H1 (cell line): ENCODE data around the gene VGLL2. TPM values are rescaled to one million over a fixed set of nuclear protein-coding genes. Genes with fewer than 3 reads are reported as not detected.

Experiments used
- CHD1 ChIP-seq: IDR thresholded peaks from 2 replicates; pipeline ENCODE4 v1.6.1; 2012; ENCODE audit warnings: low read depth, low read length, improper control_type of control experiment
- KDM4A ChIP-seq: IDR thresholded peaks from one replicate; pipeline ENCODE4 v1.7.1; 2012; ENCODE audit warnings: low read depth, mild to moderate bottlenecking, moderate library complexity, low read length, inconsistent platforms; ENCODE audit not compliant: severe bottlenecking
- MAFK ChIP-seq: IDR thresholded peaks from 2 replicates; pipeline ENCODE4 v1.6.1; 2012; ENCODE audit warnings: low read depth, mild to moderate bottlenecking, improper control_type of control experiment, low read length
- MAX ChIP-seq: IDR thresholded peaks from 2 replicates; pipeline ENCODE4 v1.6.1; 2012; ENCODE audit warnings: inconsistent platforms
- SAP30 ChIP-seq: fragments of 300-600 bp; sonication (generic); IDR thresholded peaks from 2 replicates; pipeline ENCODE4 v1.7.1; 2012; ENCODE audit warnings: low read length, moderate library complexity, mild to moderate bottlenecking, inconsistent platforms; ENCODE audit not compliant: insufficient read depth, insufficient replicate concordance
- TAF7 ChIP-seq: optimal IDR thresholded peaks from 2 replicates; pipeline ENCODE3; 2011; ENCODE audit warnings: low read depth, mild to moderate bottlenecking, inconsistent platforms, low read length, moderate library complexity, borderline replicate concordance
- USF2 ChIP-seq: IDR thresholded peaks from 2 replicates; pipeline ENCODE4 v1.6.1; 2011; ENCODE audit warnings: low read length, improper control_type of control experiment
- polyA plus RNA-seq, 7 experiments: library from polyadenylated mRNA; depleted of rRNA in 3 of 7; stranded (reverse) in 5 of 7; unstranded in 2 of 7; fragments of >200 nt in 5 of 7; fragments of 200-250 nt in 2 of 7; gene quantifications; 1 replicate in 5 of 7; 2 replicates in 1 of 7; 4 replicates in 1 of 7; pipeline versions ENCODE4 v1.2.1 to v1.2.3, GENCODE V29; 2011 to 2013; ENCODE audit warnings: missing spikeins in 2 of 7, mixed read lengths in 2 of 7
- total RNA-seq: library from RNA; stranded (reverse); fragmentation: NEBNext Ultra II Directional; extraction: Animal tissue kit (Norgen Biotek cat#: 25700); gene quantifications from 2 replicates; pipeline ENCODE4 v1.2.1, GENCODE V29; 2021

Gene VGLL2
- total and polyA plus RNA-seq, 2 of the 8 experiments (the other 6 are each of a cell fraction or from before 2014, with no cell fraction given): not detected

GRCh38 chr6:117276778-117277316, 11.5 kb downstream of the VGLL2 start (continued):
- TF ChIP-seq MAX (no peak), USF2 (no peak), MAFK (no peak), KDM4A (no peak), SAP30 (no peak), CHD1 (no peak), TAF7 (no peak)
